ENCODE data around the gene RFWD3.

DNA sequence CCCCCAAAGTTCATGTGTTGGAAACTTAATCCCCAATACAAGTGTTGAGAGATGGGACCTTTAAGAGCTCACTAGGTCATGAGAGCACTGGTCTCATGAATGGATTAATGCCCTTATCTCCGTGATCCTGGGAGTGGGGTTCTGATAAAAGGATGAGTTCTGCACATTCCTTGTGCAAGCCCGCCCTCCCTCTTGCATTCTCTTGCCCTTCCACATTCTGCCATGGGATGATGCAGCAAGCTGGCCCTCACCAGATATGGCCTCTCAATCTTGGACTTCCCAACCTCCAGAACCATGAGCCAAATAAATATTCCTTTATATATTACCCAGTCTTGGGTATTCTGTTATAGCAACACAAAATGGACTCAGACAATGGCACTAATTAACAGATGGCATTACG lies 73.8 kb downstream of the RFWD3 start:
- TF ChIP-seq, protein P1, sequence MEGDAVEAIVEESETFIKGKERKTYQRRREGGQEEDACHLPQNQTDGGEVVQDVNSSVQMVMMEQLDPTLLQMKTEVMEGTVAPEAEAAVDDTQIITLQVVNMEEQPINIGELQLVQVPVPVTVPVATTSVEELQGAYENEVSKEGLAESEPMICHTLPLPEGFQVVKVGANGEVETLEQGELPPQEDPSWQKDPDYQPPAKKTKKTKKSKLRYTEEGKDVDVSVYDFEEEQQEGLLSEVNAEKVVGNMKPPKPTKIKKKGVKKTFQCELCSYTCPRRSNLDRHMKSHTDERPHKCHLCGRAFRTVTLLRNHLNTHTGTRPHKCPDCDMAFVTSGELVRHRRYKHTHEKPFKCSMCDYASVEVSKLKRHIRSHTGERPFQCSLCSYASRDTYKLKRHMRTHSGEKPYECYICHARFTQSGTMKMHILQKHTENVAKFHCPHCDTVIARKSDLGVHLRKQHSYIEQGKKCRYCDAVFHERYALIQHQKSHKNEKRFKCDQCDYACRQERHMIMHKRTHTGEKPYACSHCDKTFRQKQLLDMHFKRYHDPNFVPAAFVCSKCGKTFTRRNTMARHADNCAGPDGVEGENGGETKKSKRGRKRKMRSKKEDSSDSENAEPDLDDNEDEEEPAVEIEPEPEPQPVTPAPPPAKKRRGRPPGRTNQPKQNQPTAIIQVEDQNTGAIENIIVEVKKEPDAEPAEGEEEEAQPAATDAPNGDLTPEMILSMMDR (IDR thresholded peaks at IDR 0.05; ENCODE audit: control extremely low read depth in 1 of 3, insufficient read depth in 1 of 3, low read depth in 1 of 3, low read length in 3 of 3) = no peak
- TF ChIP-seq POLR2AphosphoS5 (IDR thresholded peaks at IDR 0.05; ENCODE audit: low read depth, low read length) (no peak), EGR1 (IDR thresholded peaks at IDR 0.05; ENCODE audit: borderline replicate concordance, low read depth, low read length) (no peak), ZNF274 (IDR thresholded peaks at IDR 0.05; ENCODE audit: borderline replicate concordance, extremely low read depth, low read length) (no peak), CHD1 (IDR thresholded peaks at IDR 0.05; ENCODE audit: low read depth, low read length) (no peak)
- TF ChIP-seq, protein P2, sequence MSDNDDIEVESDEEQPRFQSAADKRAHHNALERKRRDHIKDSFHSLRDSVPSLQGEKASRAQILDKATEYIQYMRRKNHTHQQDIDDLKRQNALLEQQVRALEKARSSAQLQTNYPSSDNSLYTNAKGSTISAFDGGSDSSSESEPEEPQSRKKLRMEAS (IDR thresholded peaks at IDR 0.05) = no peak

Data from H1 (cell line).